Fibroblast of lung (primary cell): ENCODE results near the gene MOB1B. TPM values are rescaled to one million over a fixed set of nuclear protein-coding genes. Genes with fewer than 3 reads are reported as not detected.
"Not testable (repeated sequence)": the region's sequence is repeated elsewhere in the genome, so short reads cannot be mapped to it uniquely, and the experiment has no call there.

ENCODE experiments used
- DNase-seq, 2 donors: peaks; one replicate each; pipeline versions ENCODE4 v3.0.0 to v3.0.0-alpha.2; 2010; ENCODE audit warnings: low read depth in 2 of 2
- H2AFZ ChIP-seq: 2 replicates; pipeline ENCODE4 v1.5.1; 2012; ENCODE audit warnings: low read length, control low read depth, inconsistent platforms
- H3K27ac ChIP-seq: 2 replicates; pipeline ENCODE4 v1.5.1; 2011; ENCODE audit warnings: low read length, control low read depth; ENCODE audit not compliant: insufficient read depth
- H3K27me3 ChIP-seq: 2 replicates; pipeline ENCODE4 v1.5.1; 2011; ENCODE audit warnings: mild to moderate bottlenecking, low read length; ENCODE audit not compliant: control insufficient read depth, insufficient read depth
- H3K36me3 ChIP-seq: 2 replicates; pipeline ENCODE4 v1.5.1; 2011; ENCODE audit warnings: low read length; ENCODE audit not compliant: control insufficient read depth, insufficient read depth
- H3K4me1 ChIP-seq: 2 replicates; pipeline ENCODE4 v1.5.1; 2011; ENCODE audit warnings: low read length; ENCODE audit not compliant: control insufficient read depth, insufficient read depth; ENCODE audit errors: extremely low read depth
- H3K4me2 ChIP-seq: 2 replicates; pipeline ENCODE4 v1.5.1; 2011; ENCODE audit warnings: low read length, control low read depth; ENCODE audit not compliant: insufficient read depth; ENCODE audit errors: extremely low read depth
- H3K4me3 ChIP-seq, 4 experiments: fragments of 200-600 bp in 1 of 4; sonication (generic) in 1 of 4; replicated peaks in 1 of 4; 2 replicates each; pipeline ENCODE4 v1.5.1; 2011 to 2016; ENCODE audit warnings: low read length in 4 of 4, low read depth in 3 of 4, mild to moderate bottlenecking in 3 of 4, control low read depth in 2 of 4, inconsistent platforms in 1 of 4, mixed read lengths in 1 of 4; ENCODE audit not compliant: insufficient read depth in 1 of 4; ENCODE audit errors: control extremely low read depth in 1 of 4
- H3K79me2 ChIP-seq: 2 replicates; pipeline ENCODE4 v1.5.1; 2012; ENCODE audit warnings: mild to moderate bottlenecking, low read length, inconsistent platforms; ENCODE audit not compliant: control insufficient read depth, insufficient read depth
- H3K9ac ChIP-seq: 2 replicates; pipeline ENCODE4 v1.5.1; 2011; ENCODE audit warnings: mild to moderate bottlenecking, low read length, control low read depth; ENCODE audit not compliant: insufficient read depth
- H3K9me3 ChIP-seq: 2 replicates; pipeline ENCODE4 v1.5.1; 2012; ENCODE audit warnings: low read depth, low read length; ENCODE audit not compliant: control insufficient read depth, insufficient read depth
- H4K20me1 ChIP-seq: 2 replicates; pipeline ENCODE4 v1.5.1; 2011; ENCODE audit warnings: low read length; ENCODE audit not compliant: control insufficient read depth, insufficient read depth; ENCODE audit errors: extremely low read depth
- CTCF ChIP-seq, 2 donors: IDR thresholded peaks in 1 of 2; conservative IDR thresholded peaks in 1 of 2; 1 replicate in 1 of 2; 2 replicates in 1 of 2; pipeline ENCODE4 v1.5.1; 2011 to 2012; ENCODE audit warnings: low read length in 2 of 2, control low read depth in 1 of 2, inconsistent platforms in 1 of 2, low read depth in 1 of 2, mild to moderate bottlenecking in 1 of 2
- EZH2 ChIP-seq: IDR thresholded peaks from 2 replicates; pipeline ENCODE4 v1.5.1; 2012; ENCODE audit warnings: low read length, control low read depth, mild to moderate bottlenecking; ENCODE audit errors: missing control alignments
- polyA plus RNA-seq, 2 donors: library from polyadenylated mRNA; depleted of rRNA in 1 of 2; stranded (reverse) in 1 of 2; unstranded in 1 of 2; fragments of >200 nt; gene quantifications; 2 replicates each; pipeline ENCODE4 v1.2.1, GENCODE V29; 2011 to 2012; ENCODE audit warnings: missing spikeins in 1 of 2
- total RNA-seq: library from RNA; depleted of rRNA; stranded (reverse); fragments of >200 nt; gene quantifications from 2 replicates; pipeline ENCODE4 v1.2.1, GENCODE V29; 2014

The MOB1B gene
- total and polyA plus RNA-seq, 2 donors (not counting 1 experiment from before 2014, with no cell fraction given): 17.5 to 20.7 TPM

GRCh38 chr4:71011451-71011850, 109.3 kb downstream of the MOB1B start:
- no peak overlapping the region for H3K4me2 ChIP-seq
- no peak overlapping the region for H3K9ac ChIP-seq
- DNase-seq: no peak
- no peaks in the 10 kb centered on the region for H4K20me1 ChIP-seq
- TF ChIP-seq CTCF (conservative IDR thresholded peaks at IDR 0.05 in 1 of 2, IDR thresholded peaks at IDR 0.05 in 1 of 2; ENCODE audit: low read depth in 1 of 2, low read length in 2 of 2) (no peak), EZH2 (no peak)
- H3K9me3 ChIP-seq: no peaks in the 10 kb centered on the region
- peaks cover 7% of the 10 kb centered on the region for H3K4me1 ChIP-seq
- no peaks in the 10 kb centered on the region for H3K27me3 ChIP-seq
- peaks cover 3% of the 10 kb centered on the region for H3K79me2 ChIP-seq
- H2AFZ ChIP-seq: no peak overlapping the region
- no peak overlapping the region for H3K27ac ChIP-seq
- no peaks in the 10 kb centered on the region for H3K36me3 ChIP-seq
- H3K4me3 ChIP-seq: no peak overlapping the region

DNA sequence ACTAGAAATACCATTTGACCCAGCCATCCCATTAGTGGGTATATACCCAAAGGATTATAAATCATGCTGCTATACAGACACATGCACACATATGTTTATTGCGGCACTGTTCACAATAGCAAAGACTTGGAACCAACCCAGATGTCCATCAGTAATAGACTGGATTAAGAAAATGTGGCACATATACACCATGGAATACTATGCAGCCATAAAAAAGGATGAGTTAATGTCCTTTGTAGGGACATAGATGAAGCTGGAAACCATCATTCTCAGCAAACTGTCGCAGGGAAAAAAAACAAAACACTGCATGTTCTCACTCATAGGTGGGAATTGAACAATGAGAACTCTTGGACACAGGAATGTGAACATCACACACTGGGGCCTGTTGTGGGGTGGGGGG, 115.2 kb downstream of the MOB1B start:
- not testable (repeated sequence) for H4K20me1 ChIP-seq, H3K27ac ChIP-seq, H3K4me3 ChIP-seq, H3K9me3 ChIP-seq, H3K9ac ChIP-seq, H3K36me3 ChIP-seq, H3K4me1 ChIP-seq, H3K27me3 ChIP-seq, H2AFZ ChIP-seq, DNase-seq, H3K79me2 ChIP-seq, H3K4me2 ChIP-seq

DNA sequence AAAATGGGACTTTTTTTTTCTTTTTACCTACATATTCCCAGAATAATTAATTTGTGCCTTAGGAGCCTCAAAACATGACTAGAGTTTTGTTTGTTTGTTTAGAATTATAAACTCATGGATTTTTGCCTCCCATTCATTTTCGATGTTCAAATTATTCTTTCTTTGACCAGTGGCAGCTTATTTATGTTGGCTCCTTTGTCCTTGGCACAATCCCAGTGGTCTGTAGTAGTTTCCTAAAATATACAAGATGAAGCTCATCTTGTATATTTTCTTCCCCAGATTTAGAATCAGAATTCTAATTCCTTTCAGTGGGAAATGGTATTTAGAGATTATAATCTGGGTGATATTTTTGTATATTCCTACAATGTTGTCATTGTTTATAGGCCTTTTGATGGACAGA, 118.4 kb downstream of the MOB1B start:
- Histone ChIP-seq H3K9me3 (no peaks in the 10 kb centered on the region), H2AFZ (no peak overlapping the region), H3K79me2 (peaks cover 2% of the 10 kb centered on the region), H4K20me1 (no peaks in the 10 kb centered on the region), H3K27ac (no peak overlapping the region), H3K9ac (no peak overlapping the region), H3K4me1 (no peaks in the 10 kb centered on the region), H3K27me3 (no peaks in the 10 kb centered on the region), H3K4me2 (no peak overlapping the region), H3K4me3 (no peak overlapping the region), H3K36me3 (no peaks in the 10 kb centered on the region)
- TF ChIP-seq EZH2: no peak
- no peak for TF ChIP-seq CTCF (conservative IDR thresholded peaks at IDR 0.05 in 1 of 2, IDR thresholded peaks at IDR 0.05 in 1 of 2; ENCODE audit: low read depth in 1 of 2, low read length in 2 of 2)
- peak; percentile 28 to 49 for DNase-seq
